Stimulated activated naive CD8-positive, alpha-beta T cell treated with anti-CD3 and anti-CD28 coated beads, Interleukin-15, Interleukin-2, amounts not matched to agents 100 U/mL and 50 U/mL, for 24 hours (primary cell): ENCODE data around the gene BMAL2.

Experiments
- ATAC-seq: fragments of 150-1000 bp; cut with Tn5 transposase; one replicate; pipeline ENCODE4 v1.10.0; 2021
- DNase-seq: peaks from one replicate; pipeline ENCODE4 v3.0.0; 2021

The BMAL2 gene

GRCh38 chr12:27319848-27320247 lies 12.8 kb upstream of the BMAL2 start:
- ATAC-seq (no peak), DNase-seq (no peak)

- ATAC-seq (no peak), DNase-seq (no peak)
Measured at GRCh38 chr12:27324530-27324929, 8.1 kb upstream of the BMAL2 start.

- DNase-seq: no peak
- ATAC-seq: no peak
Measured at GRCh38 chr12:27330846-27331245, 1.8 kb upstream of the BMAL2 start.

- peak; percentile 17 for DNase-seq
Measured at GRCh38 chr12:27331291-27331926, 1.2 kb upstream of the BMAL2 start.

GRCh38 chr12:27331927-27332324 lies 710 bp upstream of the BMAL2 start:
- DNase-seq (no peak), ATAC-seq (no peak)

More at GRCh38 chr12:27331291-27331926, 1.2 kb upstream of the BMAL2 start:
- peak; percentile 81 for ATAC-seq

- DNase-seq: peak; percentile 7
- no peak for ATAC-seq
Measured at GRCh38 chr12:27332407-27332713, 276 bp upstream of the BMAL2 start.

- ATAC-seq (peak; percentile 35), DNase-seq (peak; percentile 51)
Measured at GRCh38 chr12:27333403-27334009, 870 bp downstream of the BMAL2 start.

GRCh38 chr12:27334042-27334720 lies 1.5 kb downstream of the BMAL2 start:
- ATAC-seq: no peak

GRCh38 chr12:27334721-27335082 lies 2.1 kb downstream of the BMAL2 start:
- DNase-seq: no peak
- ATAC-seq: no peak

More at GRCh38 chr12:27334042-27334720, 1.5 kb downstream of the BMAL2 start:
- DNase-seq: no peak

- DNase-seq (no peak), ATAC-seq (no peak)
Measured at GRCh38 chr12:27335364-27336281, 3.0 kb downstream of the BMAL2 start.

- no peak for ATAC-seq
- no peak for DNase-seq
Measured at GRCh38 chr12:27336282-27336653, 3.6 kb downstream of the BMAL2 start.

- DNase-seq (no peak), ATAC-seq (no peak)
Measured at GRCh38 chr12:27337376-27337775, 4.7 kb downstream of the BMAL2 start.

GRCh38 chr12:27338473-27338872 lies 5.8 kb downstream of the BMAL2 start:
- DNase-seq (no peak), ATAC-seq (peak; percentile 40)

GRCh38 chr12:27340971-27341370 lies 8.3 kb downstream of the BMAL2 start:
- ATAC-seq (no peak), DNase-seq (no peak)

GRCh38 chr12:27342536-27342935 lies 9.9 kb downstream of the BMAL2 start:
- DNase-seq (no peak), ATAC-seq (no peak)

- ATAC-seq (no peak), DNase-seq (no peak)
Measured at GRCh38 chr12:27343255-27344000, 10.8 kb downstream of the BMAL2 start.

GRCh38 chr12:27344246-27344645 lies 11.6 kb downstream of the BMAL2 start:
- DNase-seq: no peak
- ATAC-seq: no peak

GRCh38 chr12:27344760-27345159 lies 12.1 kb downstream of the BMAL2 start:
- no peak for ATAC-seq
- DNase-seq: no peak

GRCh38 chr12:27345376-27345775 lies 12.7 kb downstream of the BMAL2 start:
- ATAC-seq: no peak
- DNase-seq: no peak

- no peak for ATAC-seq
- no peak for DNase-seq
Measured at GRCh38 chr12:27347779-27348178, 15.1 kb downstream of the BMAL2 start.

- DNase-seq (no peak), ATAC-seq (no peak)
Measured at GRCh38 chr12:27351476-27351875, 18.8 kb downstream of the BMAL2 start.

GRCh38 chr12:27355486-27355885 lies 22.9 kb downstream of the BMAL2 start:
- no peak for ATAC-seq
- no peak for DNase-seq
